Cardiac fibroblast (primary cell): Measurements from ENCODE around the gene KCTD18.

Experiments used
- DNase-seq, 2 donors: peaks; one replicate each; pipeline versions ENCODE4 v3.0.0 to v3.0.0-alpha.2; 2010; ENCODE audit warnings: low read depth in 2 of 2
- H3K4me3 ChIP-seq, 2 donors: replicated peaks in 1 of 2; 1 replicate in 1 of 2; 2 replicates in 1 of 2; pipeline ENCODE4 v1.5.1; 2011; ENCODE audit warnings: low read depth in 2 of 2, low read length in 2 of 2, mild to moderate bottlenecking in 2 of 2, moderate library complexity in 1 of 2
- TF ChIP-seq, protein P1 (sequence below): IDR thresholded peaks from one replicate; pipeline ENCODE4 v1.5.1; 2011; ENCODE audit warnings: low read depth, mild to moderate bottlenecking, low read length, inconsistent platforms

KCTD18 gene

DNA sequence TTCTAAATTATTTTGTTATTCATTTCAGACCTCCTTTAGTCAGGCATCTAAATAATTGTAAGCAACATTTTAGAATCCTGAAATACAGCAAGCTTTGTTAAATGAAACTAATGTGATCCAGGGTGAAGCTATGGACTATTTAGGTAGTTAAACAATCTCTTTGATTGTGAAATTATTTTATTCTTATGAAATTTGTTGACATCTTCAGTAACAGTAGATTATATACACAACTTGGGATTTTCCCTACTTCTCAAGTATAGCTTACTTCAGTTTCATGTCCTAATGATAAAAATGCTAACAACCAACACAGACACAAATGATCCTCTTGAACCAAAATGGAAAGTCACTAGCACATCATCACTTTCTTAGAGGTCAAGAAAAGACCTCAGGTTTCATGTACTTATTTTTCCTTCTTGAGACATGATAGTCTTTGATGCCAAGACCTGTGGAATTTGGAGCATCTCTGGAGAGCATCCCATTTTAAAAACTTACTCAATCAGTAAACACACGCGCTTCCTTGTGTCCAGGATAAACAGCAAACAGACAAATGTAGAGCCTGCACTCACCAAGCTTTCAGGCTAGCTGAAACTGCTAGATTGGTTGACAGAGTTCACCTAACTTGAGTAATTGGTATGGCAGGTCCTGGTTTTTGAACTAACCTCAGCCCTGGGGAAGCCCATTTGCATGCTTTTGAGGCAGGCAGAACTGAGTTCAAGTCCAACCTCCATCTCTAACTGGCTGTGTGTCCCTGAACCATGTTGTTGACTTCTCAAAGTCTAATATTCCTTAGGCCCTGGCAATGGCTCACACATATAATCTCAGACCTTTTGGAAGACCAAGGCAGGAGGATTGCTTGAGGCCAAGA, 47.8 kb downstream of the KCTD18 start:
- H3K4me3 ChIP-seq, result no peak overlapping the region
- DNase-seq, result no peak
- TF ChIP-seq, protein P1, sequence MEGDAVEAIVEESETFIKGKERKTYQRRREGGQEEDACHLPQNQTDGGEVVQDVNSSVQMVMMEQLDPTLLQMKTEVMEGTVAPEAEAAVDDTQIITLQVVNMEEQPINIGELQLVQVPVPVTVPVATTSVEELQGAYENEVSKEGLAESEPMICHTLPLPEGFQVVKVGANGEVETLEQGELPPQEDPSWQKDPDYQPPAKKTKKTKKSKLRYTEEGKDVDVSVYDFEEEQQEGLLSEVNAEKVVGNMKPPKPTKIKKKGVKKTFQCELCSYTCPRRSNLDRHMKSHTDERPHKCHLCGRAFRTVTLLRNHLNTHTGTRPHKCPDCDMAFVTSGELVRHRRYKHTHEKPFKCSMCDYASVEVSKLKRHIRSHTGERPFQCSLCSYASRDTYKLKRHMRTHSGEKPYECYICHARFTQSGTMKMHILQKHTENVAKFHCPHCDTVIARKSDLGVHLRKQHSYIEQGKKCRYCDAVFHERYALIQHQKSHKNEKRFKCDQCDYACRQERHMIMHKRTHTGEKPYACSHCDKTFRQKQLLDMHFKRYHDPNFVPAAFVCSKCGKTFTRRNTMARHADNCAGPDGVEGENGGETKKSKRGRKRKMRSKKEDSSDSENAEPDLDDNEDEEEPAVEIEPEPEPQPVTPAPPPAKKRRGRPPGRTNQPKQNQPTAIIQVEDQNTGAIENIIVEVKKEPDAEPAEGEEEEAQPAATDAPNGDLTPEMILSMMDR, result no peak

DNA sequence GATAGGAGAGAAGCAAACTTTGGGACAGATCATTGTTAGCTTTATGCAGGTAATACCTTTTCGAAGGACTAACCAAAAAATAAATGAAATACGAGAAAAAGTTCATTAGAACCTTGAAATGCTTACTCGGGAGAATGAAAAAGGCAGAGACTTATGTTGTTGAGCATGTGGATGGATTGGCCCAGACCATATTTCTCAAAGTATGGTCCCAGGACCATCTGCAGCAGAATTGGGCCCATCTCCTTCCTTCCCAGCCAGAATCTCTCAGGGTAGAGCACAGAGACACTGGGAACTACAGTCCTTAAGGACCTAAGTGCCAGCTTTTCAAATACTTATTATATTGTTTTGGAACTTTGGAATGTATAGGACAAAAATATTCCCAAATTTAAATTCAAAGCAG, 50.8 kb downstream of the KCTD18 start:
- no peak overlapping the region for H3K4me3 ChIP-seq
- DNase-seq, result no peak
- TF ChIP-seq, protein P1, result no peak

DNA sequence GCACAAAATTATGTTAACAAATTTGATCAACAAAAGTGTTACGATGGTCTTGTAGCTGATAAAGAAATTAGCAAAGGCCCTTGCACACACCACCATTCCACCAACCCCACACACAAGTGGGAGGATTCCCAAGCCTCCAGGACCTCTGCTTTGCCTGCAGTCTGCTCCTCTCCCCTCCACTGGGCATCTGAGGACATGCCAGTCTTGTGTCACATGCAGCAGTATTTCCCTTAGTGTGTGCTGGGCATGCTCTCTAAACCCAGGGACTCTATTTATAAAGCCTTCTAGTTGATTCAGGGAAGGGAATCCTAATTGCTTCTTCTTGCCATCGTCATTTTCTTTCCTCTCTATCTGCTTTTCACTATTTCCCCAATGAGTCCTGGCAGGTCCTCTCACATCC, 53.3 kb downstream of the KCTD18 start:
- no peak for DNase-seq
- no peak overlapping the region for H3K4me3 ChIP-seq
- TF ChIP-seq, protein P1, result no peak

- peak in 1 of 2 donors; percentile 82 for DNase-seq
- H3K4me3 ChIP-seq, result no peak overlapping the region
- TF ChIP-seq, protein P1, result no peak
These were observed 53.9 kb downstream of the KCTD18 start for GRCh38 chr2:200455958-200456421.

DNA sequence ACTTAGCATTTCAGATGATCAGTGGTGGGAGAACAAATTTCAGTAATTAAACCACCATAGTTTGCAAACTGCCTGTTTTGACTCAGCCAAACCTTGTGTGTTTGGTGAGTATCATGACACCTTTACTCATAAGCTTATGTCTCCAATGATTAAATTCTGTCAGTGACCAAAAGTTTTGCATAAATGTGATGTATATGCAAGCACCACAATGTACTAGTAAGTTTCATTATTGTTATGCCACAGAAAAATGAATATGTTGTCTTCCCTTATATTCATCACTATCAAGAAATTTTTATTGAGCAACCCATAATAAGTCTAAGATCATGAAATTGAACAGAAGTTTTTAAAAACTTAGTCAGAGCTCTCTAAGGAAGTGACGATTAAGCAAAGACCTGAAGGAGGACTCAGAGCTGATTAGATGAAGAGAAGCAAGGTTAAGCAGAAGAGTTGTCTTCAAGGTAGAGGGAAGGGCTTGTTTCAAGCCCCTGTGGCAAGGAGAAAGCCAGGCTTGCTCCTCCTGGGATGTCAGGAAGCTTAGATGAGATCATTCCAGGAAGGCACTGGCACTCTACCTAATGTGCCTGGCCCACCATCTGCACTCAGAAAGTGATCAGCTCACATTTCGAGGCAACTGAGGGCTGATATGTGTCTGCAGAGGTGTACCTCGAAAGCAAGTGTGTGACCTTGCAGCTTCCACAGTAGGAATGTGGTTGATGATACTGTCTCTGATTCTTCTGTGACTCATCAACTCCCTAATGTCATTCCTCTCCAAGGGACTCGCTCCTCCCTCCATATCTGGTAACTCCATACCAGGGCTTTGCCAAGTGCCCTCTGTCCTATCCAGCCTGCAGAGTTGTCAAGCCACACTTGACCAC, 54.7 kb downstream of the KCTD18 start:
- H3K4me3 ChIP-seq, result no peak overlapping the region
- TF ChIP-seq, protein P1, result no peak
- DNase-seq, result peak in 1 of 2 donors; percentile 58

DNA sequence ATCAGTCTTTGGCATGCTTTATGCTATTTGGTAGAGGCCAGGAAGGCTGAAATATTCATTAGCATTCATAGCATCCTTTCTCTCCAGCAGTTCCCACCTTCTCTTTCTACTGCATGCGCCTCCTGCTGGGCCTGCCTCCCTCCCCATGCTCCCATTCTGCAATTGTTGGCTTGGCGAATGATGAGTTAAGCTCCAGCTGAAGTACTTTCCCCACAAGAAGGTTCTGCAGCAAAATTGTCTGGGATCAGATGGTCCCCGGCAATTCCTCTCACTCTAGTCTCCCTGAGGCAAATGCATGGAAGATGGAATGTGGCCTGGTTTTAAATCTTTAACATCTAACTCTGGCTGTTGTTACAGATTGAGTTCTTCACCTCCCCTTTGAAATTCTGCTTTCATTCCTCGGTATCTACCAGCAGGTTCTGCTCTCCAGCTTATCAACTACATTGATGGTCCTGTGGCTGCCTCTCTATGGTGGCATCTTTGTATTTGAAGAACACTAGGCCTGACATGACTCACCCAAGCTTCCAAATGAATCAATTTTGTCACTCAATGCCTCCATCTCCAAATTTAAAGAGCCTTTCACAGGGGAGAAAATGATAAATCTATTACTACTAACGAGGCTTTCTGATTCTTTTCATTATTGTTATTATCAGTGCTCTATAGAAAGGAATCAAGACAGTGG, 55.9 kb downstream of the KCTD18 start:
- H3K4me3 ChIP-seq, result no peak overlapping the region
- TF ChIP-seq, protein P1, result no peak
- no peak for DNase-seq
